Effector memory CD8-positive, alpha-beta T cell (primary cell): Measurements from ENCODE around the gene SMIM36.
"Not testable (repeated sequence)": the region's sequence is repeated elsewhere in the genome, so short reads cannot be mapped to it uniquely, and the experiment has no call there.

Experiments
- ATAC-seq: fragments of 150-1000 bp; cut with Tn5 transposase; replicated peaks from 2 replicates; pipeline ENCODE4 v1.10.0; 2021; ENCODE audit warnings: mild to moderate bottlenecking, moderate library complexity
- DNase-seq, 3 experiments: peaks; one replicate each; pipeline ENCODE4 v3.0.0; 2021
- H3K27ac Mint-ChIP-seq, 2 donors: one replicate each; pipeline ENCODE4 v1.8.0; 2022; ENCODE audit warnings: mild to moderate bottlenecking in 2 of 2, mixed read lengths in 2 of 2, moderate library complexity in 2 of 2
- H3K27me3 Mint-ChIP-seq, 2 donors: one replicate each; pipeline ENCODE4 v1.8.0; 2022; ENCODE audit warnings: mixed read lengths in 2 of 2
- H3K36me3 Mint-ChIP-seq: one replicate; pipeline ENCODE4 v1.8.0; 2022; ENCODE audit warnings: mild to moderate bottlenecking, moderate library complexity, mixed read lengths; ENCODE audit not compliant: insufficient read depth
- H3K4me1 Mint-ChIP-seq, 2 donors: one replicate each; pipeline ENCODE4 v1.8.0; 2022; ENCODE audit warnings: low read depth in 2 of 2, mixed read lengths in 2 of 2
- H3K4me3 Mint-ChIP-seq, 2 donors: one replicate each; pipeline ENCODE4 v1.8.0; 2022; ENCODE audit warnings: mild to moderate bottlenecking in 2 of 2, mixed read lengths in 2 of 2, moderate library complexity in 2 of 2
- H3K9me3 Mint-ChIP-seq, 2 donors: one replicate each; pipeline ENCODE4 v1.8.0; 2022; ENCODE audit warnings: mixed read lengths in 2 of 2

Gene SMIM36

GRCh38 chr17:55432358-55433028 is 78.8 kb downstream of the SMIM36 start:
- H3K9me3 Mint-ChIP-seq, result no peaks in the 10 kb centered on the region
- ATAC-seq, result no peak

GRCh38 chr17:55431914-55432313 is 79.3 kb downstream of the SMIM36 start:
- not testable (repeated sequence) for H3K9me3 Mint-ChIP-seq, H3K36me3 Mint-ChIP-seq, H3K4me1 Mint-ChIP-seq, DNase-seq, ATAC-seq, H3K4me3 Mint-ChIP-seq, H3K27ac Mint-ChIP-seq
- peaks cover 9 to 43% of the 10 kb centered on the region in 2 donors for H3K27me3 Mint-ChIP-seq

More at GRCh38 chr17:55432358-55433028, 78.8 kb downstream of the SMIM36 start:
- H3K4me3 Mint-ChIP-seq, result no peak overlapping the region
- peaks cover 0 to 3% of the 10 kb centered on the region in 2 donors for H3K4me1 Mint-ChIP-seq
- H3K27me3 Mint-ChIP-seq, result peaks cover 11 to 46% of the 10 kb centered on the region in 2 donors
- H3K36me3 Mint-ChIP-seq, result no peaks in the 10 kb centered on the region
- DNase-seq, result no peak
- H3K27ac Mint-ChIP-seq, result no peak overlapping the region

GRCh38 chr17:55430541-55431288 is 80.5 kb downstream of the SMIM36 start:
- peaks cover 12 to 47% of the 10 kb centered on the region in 2 donors for H3K27me3 Mint-ChIP-seq
- peaks cover 0 to 3% of the 10 kb centered on the region in 2 donors for H3K4me1 Mint-ChIP-seq
- H3K27ac Mint-ChIP-seq, result no peak overlapping the region
- no peak for ATAC-seq
- no peak overlapping the region for H3K4me3 Mint-ChIP-seq
- H3K36me3 Mint-ChIP-seq, result no peaks in the 10 kb centered on the region
- no peak for DNase-seq
- no peaks in the 10 kb centered on the region for H3K9me3 Mint-ChIP-seq

- Mint-ChIP-seq H3K36me3 (no peaks in the 10 kb centered on the region), H3K4me1 (peaks cover 0 to 1% of the 10 kb centered on the region in 2 donors), H3K4me3 (no peak overlapping the region), H3K27me3 (peaks cover 37 to 45% of the 10 kb centered on the region in 2 donors), H3K9me3 (no peaks in the 10 kb centered on the region), H3K27ac (no peak overlapping the region)
- ATAC-seq, result no peak
- no peak for DNase-seq
Observed at GRCh38 chr17:55427587-55427882, 83.7 kb downstream of the SMIM36 start.

- no peak for DNase-seq
- Mint-ChIP-seq H3K36me3 (no peaks in the 10 kb centered on the region), H3K4me3 (no peak overlapping the region), H3K4me1 (peaks cover 0 to 1% of the 10 kb centered on the region in 2 donors), H3K27me3 (peaks cover 37 to 42% of the 10 kb centered on the region in 2 donors), H3K9me3 (no peaks in the 10 kb centered on the region), H3K27ac (no peak overlapping the region)
- ATAC-seq, result no peak
Observed at GRCh38 chr17:55426851-55427586, 84.2 kb downstream of the SMIM36 start.

- H3K36me3 Mint-ChIP-seq, result peaks cover 10% of the 10 kb centered on the region
- no peak for ATAC-seq
- DNase-seq, result no peak
- H3K27ac Mint-ChIP-seq, result no peak overlapping the region
- H3K4me1 Mint-ChIP-seq, result peaks cover 1 to 8% of the 10 kb centered on the region in 2 donors
- peaks cover 37 to 42% of the 10 kb centered on the region in 2 donors for H3K27me3 Mint-ChIP-seq
- H3K9me3 Mint-ChIP-seq, result no peaks in the 10 kb centered on the region
- no peak overlapping the region for H3K4me3 Mint-ChIP-seq
Observed at GRCh38 chr17:55424893-55425540, 86.2 kb downstream of the SMIM36 start.

- Mint-ChIP-seq H3K4me1 (peaks cover 15 to 22% of the 10 kb centered on the region in 2 donors), H3K36me3 (peaks cover 10% of the 10 kb centered on the region), H3K4me3 (no peak overlapping the region), H3K27ac (no peak overlapping the region), H3K9me3 (no peaks in the 10 kb centered on the region), H3K27me3 (peaks cover 35 to 39% of the 10 kb centered on the region in 2 donors)
- DNase-seq (no peak), ATAC-seq (no peak)
Observed at GRCh38 chr17:55423535-55423934, 87.7 kb downstream of the SMIM36 start.

GRCh38 chr17:55422828-55423164 is 88.5 kb downstream of the SMIM36 start:
- H3K27ac Mint-ChIP-seq, ATAC-seq: not testable (repeated sequence)
- peaks cover 19 to 25% of the 10 kb centered on the region in 2 donors for H3K4me1 Mint-ChIP-seq

GRCh38 chr17:55421179-55421934 is 89.9 kb downstream of the SMIM36 start, which contains the start of gene MMD:
TSS of gene MMD (minus strand) at chr17:55421835. CDS start at chr17:55421695, 140 bp downstream.
- Mint-ChIP-seq H3K27ac (peak within 1 kb of the TSS; percentile 71 to 91), H3K4me1 (peaks cover 29 to 36% of the 10 kb centered on the region in 2 donors), H3K4me3 (peak within 1 kb of the TSS; percentile 89 to 92), H3K27me3 (peaks cover 28 to 31% of the 10 kb centered on the region in 2 donors), H3K9me3 (no peaks in the 10 kb centered on the region), H3K36me3 (peaks cover 10% of the 10 kb centered on the region)
- DNase-seq (no peak), ATAC-seq (no peak)

More at GRCh38 chr17:55422828-55423164, 88.5 kb downstream of the SMIM36 start:
- DNase-seq, H3K9me3 Mint-ChIP-seq, H3K36me3 Mint-ChIP-seq: not testable (repeated sequence)
- peak overlapping the region in 1 of 2 donors; percentile 89 for H3K4me3 Mint-ChIP-seq
- H3K27me3 Mint-ChIP-seq, result peaks cover 28 to 32% of the 10 kb centered on the region in 2 donors

GRCh38 chr17:55420776-55421178 is 90.5 kb downstream of the SMIM36 start:
- peak; percentile 19 for ATAC-seq
- peak; percentile 10 to 25 (median 24) for DNase-seq
- Mint-ChIP-seq H3K9me3 (no peaks in the 10 kb centered on the region), H3K4me3 (peak overlapping the region; percentile 89 to 92), H3K27me3 (peaks cover 25 to 26% of the 10 kb centered on the region in 2 donors), H3K36me3 (peaks cover 10% of the 10 kb centered on the region), H3K4me1 (peaks cover 29 to 37% of the 10 kb centered on the region in 2 donors), H3K27ac (peak overlapping the region; percentile 71 to 91)

- Mint-ChIP-seq H3K4me3 (peak overlapping the region; percentile 89 to 92), H3K4me1 (peaks cover 29 to 37% of the 10 kb centered on the region in 2 donors), H3K9me3 (no peaks in the 10 kb centered on the region), H3K27me3 (peaks cover 20 to 21% of the 10 kb centered on the region in 2 donors), H3K27ac (peak overlapping the region; percentile 71 to 91), H3K36me3 (peaks cover 10% of the 10 kb centered on the region)
- peak; percentile 0 to 12 (median 7) for DNase-seq
- ATAC-seq, result peak; percentile 34
Observed at GRCh38 chr17:55420067-55420775, 91.0 kb downstream of the SMIM36 start.
